ENCODE measurements around the gene TGIF2.
A peak's percentile ranks its signal among the peaks of the same experiment; 100 is the strongest.

TGIF2 gene

GRCh38 chr20:36593347-36593929, 20.0 kb downstream of the TGIF2 start:
- no peak overlapping the region for H3K4me3 ChIP-seq (replicated peaks; ENCODE audit: low read depth, low read length)
- DNase-seq (ENCODE audit: low read depth), result no peak
- TF ChIP-seq CTCF (IDR thresholded peaks at IDR 0.05; ENCODE audit: low read length, missing control alignments), result no peak

- no peak for DNase-seq (ENCODE audit: low read depth)
- TF ChIP-seq CTCF (IDR thresholded peaks at IDR 0.05; ENCODE audit: low read length, missing control alignments), result no peak
- no peak overlapping the region for H3K4me3 ChIP-seq (replicated peaks; ENCODE audit: low read depth, low read length)
These were observed 26.5 kb downstream of the TGIF2 start for GRCh38 chr20:36599912-36600345.

GRCh38 chr20:36601540-36601939, 28.1 kb downstream of the TGIF2 start:
- DNase-seq (ENCODE audit: low read depth), result no peak
- no peak for TF ChIP-seq CTCF (IDR thresholded peaks at IDR 0.05; ENCODE audit: low read length, missing control alignments)
- no peak overlapping the region for H3K4me3 ChIP-seq (replicated peaks; ENCODE audit: low read depth, low read length)

- H3K4me3 ChIP-seq (replicated peaks; ENCODE audit: low read depth, low read length), result peak overlapping the region; percentile 40
- DNase-seq (ENCODE audit: low read depth), result no peak
These were observed 31.6 kb downstream of the TGIF2 start for GRCh38 chr20:36604952-36605398.

GRCh38 chr20:36605399-36606157, 32.2 kb downstream of the TGIF2 start, which contains the start of gene RAB5IF:
Gene RAB5IF, plus strand, starts transcription at chr20:36605779. Its CDS starts 173 bp downstream, at chr20:36605952.
- DNase-seq (ENCODE audit: low read depth), result peak; percentile 99
- H3K4me3 ChIP-seq (replicated peaks; ENCODE audit: low read depth, low read length), result peak within 1 kb of the TSS; percentile 95
- peak; percentile 88 for TF ChIP-seq CTCF (IDR thresholded peaks at IDR 0.05; ENCODE audit: low read length, missing control alignments)

More at GRCh38 chr20:36604952-36605398, 31.6 kb downstream of the TGIF2 start:
- no peak for TF ChIP-seq CTCF (IDR thresholded peaks at IDR 0.05; ENCODE audit: low read length, missing control alignments)

- DNase-seq (ENCODE audit: low read depth), result peak; percentile 59
- TF ChIP-seq CTCF (IDR thresholded peaks at IDR 0.05; ENCODE audit: low read length, missing control alignments), result no peak
- H3K4me3 ChIP-seq (replicated peaks; ENCODE audit: low read depth, low read length), result peak overlapping the region; percentile 95
These were observed 33.0 kb downstream of the TGIF2 start for GRCh38 chr20:36606158-36607066.
